HG03066 (cell line): ENCODE results near the gene RBP3.

Source experiments
- ATAC-seq: cut with Tn5 transposase; IDR thresholded peaks from one replicate; pipeline ENCODE4 v1.9.1; 2021; ENCODE audit warnings: low read depth; ENCODE audit not compliant: unreplicated experiment

The RBP3 gene

DNA sequence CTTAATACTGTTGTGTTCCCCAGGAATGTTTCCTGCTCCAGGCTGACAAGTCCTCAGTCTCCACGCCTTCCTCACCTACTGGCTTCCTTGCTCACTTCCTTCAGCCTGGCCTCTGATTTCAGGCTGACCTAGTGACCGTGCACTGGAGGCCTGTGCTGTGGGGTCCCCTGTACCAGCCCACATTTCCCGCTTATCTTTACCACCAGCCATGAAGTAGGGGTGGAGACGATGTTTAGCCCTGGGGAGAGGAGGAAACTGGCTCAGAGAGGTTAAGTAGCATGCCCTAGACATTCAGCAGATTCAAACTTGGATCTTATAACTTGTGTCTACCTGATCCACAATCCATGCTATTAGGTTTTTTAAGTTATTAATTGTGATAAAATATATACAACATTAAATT, 40.7 kb downstream of the RBP3 start:
- no peak for ATAC-seq

DNA sequence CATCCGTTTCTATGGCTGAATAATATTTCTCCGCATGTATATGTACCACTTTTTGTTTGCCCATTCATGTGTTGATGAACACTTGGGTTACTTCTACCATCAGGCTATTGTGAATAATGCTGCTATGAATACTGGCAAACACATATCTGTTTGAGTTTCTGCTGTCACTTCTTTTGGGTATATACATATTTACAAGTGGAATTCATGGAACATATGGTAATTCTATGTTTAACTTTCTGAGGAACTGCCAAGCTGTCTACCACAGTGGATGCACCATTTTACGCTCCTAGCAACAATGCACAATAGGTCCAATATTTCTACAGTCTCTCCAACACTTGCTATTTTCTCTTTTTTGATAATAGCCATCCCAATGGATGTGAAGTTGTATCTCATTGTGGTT, 41.5 kb downstream of the RBP3 start:
- ATAC-seq = no peak

DNA sequence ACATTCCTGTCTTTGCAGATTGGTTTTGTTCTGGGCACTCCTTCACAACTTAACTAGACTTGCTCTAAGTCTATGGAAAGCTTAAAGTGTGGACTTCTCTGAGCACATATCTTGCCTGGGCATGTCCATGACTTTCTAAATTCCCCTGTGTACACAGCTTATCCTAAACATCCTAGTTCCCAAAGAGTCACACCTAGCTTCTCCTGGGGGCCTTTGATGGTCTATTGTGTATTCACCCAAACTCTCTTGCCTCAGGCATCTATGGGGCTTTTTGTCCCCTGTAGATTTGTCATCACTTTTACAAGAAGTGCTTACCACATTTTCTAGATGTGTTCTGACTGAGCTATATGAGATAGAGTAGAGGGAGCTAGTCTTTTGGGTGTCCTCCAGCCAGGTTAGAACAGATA, 48.2 kb downstream of the RBP3 start:
- no peak for ATAC-seq

DNA sequence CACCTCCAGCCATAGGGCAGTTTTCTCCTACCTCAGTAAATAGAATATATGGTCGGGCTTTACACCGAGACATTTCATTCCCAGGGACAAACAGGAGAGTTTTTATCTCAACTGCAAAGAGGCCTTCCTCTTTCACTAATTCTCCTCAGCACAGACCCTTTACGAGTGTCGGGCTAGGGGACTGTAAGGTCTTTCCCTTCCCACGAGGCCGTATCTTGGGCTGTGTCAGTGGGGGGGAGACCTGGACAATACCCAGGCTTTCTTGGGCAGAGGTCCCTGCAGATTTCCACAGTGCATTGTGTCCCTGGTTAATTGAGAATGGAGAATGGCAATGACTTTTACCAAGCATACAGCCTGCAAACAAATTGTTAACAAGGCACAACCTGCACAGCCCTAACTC, 49.1 kb downstream of the RBP3 start:
- ATAC-seq = no peak

DNA sequence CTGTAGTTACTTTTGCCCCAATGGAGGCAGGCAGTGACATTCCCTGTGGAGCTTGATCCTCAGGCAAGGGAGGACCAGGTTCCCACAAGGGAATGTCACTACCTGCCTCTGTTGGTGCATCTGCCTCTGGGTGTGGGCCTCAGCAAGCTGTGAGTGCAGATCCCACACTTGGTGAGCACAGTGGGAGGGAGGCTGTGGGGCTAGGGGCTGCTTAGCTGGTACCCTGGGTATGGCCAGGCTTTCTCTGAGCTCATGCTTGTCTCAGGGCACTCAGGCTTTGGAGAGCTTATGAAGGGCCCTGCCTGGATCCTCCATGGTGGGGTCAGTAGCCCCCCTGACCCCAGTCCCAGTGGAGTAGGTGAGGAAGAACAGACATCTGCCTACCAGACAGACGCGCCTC, 52.1 kb downstream of the RBP3 start:
- ATAC-seq = no peak

DNA sequence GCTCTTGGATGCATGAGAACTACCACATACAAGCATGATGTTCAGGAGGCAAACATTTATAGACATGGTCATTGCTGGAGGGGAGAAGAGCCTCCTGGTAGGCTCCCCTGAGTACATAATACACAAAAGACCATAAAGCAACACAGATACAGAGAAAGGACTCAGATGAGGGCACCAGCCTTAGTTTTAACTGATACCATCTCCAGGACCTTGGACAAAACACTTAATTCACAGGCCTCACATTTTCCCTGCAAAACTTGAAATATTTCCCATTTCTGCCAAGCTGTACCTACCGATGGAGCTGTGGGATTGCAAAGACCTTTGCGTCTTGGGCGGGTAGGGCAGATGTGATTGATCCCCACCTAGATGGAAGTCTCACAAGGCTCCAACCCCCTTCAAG, 52.6 kb downstream of the RBP3 start:
- no peak for ATAC-seq

DNA sequence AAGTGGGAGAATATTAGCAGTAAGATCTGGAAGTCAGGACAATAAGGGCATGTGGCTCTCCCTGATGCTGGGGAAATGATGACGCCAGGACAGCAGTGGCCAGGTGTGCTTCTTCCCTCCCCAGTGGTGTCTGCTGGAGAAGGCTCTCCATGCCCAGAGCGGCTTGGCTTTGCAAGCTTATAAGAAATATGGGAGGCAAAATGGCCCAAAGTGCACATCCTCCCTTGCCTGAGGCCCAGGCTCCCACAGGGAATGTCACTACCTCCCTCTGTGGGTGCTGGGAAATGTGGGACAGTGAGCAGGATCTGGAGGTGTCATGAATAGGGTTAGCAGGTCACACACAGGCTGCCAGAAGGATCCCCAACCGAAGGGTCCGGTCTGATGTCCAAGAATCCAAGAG, 53.0 kb downstream of the RBP3 start:
- ATAC-seq = no peak

DNA sequence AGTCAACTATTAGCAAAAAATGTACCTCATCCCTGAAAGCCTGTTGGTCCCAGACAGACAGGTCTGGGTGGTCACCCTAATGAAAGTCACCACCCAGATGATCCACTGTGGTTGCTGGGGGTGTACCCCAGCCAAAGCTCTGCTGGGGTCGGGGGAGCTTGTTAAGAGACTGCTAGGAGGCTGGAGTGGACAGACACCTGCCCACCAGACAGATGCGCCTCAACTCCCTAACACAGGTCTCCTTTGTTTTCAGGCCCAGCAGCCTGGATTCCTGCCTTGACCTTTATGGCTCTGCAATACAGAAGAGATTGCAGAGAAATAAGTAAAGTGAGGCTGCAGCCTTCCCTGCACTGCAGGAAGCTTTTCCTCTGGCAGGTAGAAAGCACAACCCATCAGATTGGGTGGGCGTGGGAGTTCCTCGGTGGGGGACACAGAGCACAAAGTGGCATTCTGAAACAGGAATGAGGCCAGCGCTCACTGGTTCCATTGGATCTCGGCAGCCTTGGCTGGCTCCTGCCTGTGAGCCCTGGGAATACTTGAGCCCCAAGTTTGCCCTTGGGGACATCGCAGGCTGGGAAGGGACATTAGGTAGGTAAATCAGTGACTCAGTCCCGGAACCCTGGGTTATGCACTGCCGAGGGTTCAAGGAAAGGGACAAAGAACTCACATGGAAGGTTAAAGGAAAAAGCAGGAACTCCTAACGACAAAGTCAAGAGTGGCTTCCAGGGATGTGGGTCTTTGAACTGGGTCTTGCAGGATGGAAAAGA, 53.9 kb downstream of the RBP3 start:
- no peak for ATAC-seq

DNA sequence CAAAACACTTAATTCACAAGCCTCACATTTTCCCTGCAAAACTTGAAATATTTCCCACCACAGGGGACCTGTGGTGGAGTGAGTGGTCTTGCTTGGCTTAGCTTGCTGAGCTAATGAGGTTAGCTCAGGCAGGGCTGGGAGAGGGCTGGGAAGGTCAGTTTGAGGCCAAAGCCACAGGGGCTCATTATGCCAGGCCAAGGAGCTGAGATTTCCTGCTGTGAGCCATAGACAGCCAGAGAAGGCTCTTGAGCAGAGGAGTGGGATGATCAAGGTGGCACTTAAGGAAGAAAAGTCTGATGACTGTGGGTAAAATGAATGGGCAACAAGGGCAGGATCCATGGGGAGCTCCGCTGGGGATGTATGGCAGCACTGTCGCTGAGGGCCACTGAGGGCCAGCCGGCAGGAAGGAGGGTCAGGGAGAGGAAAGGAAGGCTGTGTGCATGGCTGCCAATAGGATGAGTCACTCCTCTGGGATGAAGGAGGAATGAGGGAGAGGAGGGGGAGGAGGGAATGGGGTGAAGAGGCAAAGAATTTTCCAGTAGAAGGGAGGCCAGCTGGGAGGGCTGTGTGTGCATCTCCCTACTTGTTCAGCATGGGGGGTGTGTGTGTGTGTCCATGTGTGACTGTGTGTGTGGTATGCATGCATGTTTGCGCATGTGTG, 54.6 kb downstream of the RBP3 start:
- no peak for ATAC-seq

DNA sequence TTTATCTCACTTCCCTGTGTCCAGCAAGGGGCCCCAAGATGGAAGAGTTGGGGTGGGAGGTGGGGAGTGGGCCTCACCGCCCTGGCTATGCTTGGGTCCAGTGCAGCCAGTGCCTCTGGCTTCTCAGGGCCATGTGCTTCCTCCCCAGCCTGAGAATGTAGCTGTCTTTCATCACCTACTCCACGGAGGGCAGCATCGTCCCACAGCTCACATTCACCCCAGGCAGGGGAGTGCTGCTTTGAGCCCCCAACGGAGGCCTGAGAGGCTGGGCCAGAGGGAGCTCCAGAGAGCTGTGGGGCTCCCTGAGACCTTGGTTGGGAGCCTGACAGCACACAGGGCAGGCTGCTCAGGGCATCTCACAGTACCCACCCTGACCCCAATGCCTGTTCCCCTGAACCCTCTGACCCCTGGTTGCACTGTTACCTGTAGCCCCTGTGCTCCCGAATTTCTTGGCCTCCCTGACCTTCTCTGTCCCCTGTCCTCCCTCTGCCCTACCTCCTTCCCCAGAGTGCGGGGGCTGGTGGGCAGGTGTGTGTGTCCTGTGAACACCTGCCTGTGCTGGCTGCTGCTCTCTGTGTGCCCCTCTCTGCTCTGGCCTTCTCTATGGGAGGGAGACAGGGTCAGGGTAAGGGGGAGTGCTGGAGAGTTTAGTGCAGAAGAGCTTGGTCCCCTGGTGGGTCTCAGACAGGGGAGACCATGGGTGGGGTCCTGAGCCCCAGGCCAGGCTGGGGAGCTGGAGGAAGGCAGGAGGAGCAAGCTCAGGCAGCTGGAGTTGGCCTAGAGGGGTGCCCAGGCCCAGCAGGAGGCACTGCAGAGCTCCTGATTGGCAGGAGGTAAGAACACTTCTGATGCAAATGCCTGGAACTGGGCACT, 55.5 kb downstream of the RBP3 start:
- ATAC-seq = no peak

DNA sequence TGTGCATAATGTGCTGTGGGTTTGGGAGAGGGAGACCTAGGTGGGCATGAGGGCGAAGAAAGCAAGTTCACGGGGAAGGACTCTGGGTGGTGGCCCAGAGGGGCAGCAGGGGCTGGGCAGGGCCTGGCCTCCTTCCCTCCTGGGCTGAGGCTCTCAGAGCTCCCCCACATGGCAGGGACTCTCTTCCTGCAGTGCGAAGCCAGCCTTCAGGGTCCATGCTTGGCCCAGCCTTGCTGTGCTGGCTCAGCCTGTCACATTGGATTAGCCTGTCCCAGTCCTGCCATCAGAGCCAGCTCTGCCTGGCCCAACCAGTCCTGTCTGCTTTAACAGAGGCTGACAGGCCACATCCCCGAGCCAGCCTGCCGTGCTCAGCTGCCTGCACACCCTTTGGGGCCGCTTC, 56.3 kb downstream of the RBP3 start:
- ATAC-seq = no peak

DNA sequence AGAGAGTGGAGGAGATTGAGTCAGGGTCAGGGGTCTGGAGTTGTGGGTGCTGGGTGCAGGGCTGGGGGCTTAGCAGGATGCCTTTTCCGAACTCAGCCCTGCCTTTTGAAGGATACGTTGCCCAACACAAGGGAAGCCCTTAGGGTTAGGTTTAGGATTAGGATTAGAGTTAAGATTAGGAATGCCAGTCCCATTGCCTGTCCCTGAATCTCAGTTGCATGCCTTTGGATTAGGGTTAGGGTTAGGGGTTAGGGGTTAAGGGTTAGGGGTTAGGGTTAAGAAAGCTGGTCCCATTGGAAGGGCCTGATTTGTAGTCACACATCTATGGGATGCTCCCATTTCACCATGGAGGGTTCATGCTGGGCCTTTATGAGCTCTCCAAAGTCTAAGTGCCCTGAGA, 56.8 kb downstream of the RBP3 start:
- no peak for ATAC-seq

DNA sequence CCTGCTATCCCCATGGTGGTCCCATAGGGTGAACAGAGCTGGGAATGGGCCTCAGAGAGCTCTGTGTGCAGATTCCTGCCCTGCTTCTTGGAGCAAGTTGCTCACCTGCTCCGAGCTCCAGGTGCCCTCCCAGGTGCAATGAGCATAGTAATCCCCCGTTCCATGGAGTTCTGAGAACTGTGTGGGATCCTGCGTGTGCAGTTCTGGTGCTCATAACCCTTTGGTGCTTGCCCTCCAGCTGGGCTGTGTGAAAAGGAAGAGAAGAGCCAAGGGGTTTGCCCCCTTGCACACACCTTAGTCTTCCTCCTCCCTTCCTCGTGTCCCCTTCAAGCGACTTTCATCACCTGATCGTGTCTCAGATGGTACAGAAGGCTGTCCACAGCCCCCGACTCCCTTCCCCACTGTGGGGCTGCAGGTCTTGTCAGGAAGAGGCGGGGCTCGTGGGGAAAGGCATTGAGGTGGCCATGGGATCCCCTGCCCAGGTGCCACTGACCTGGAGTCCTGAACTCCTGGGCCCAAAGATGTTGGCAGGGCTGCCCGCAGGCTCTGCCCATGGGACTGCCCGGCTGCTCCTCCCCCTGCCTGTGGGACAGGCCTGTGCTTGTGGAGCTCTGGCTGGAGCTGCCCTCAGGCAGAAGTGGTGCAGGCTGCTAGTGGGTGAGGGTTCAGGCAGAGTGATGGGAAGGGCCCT, 57.8 kb downstream of the RBP3 start:
- ATAC-seq = no peak

DNA sequence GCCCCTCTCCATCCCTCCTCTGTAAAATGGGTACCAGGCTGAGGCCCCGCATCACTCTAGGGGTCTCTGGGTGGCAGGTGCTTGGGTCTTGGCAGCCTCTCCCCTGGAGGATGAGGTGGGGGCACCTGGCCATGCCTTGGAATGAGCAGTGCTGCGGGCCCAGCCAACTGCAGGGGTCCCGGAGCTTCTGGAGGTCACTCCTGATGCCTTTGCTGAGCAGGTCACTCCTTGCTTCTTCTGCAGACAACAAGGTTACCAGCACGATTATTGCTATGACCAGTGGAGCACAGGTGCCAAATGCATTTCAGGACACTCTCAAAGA, 58.3 kb downstream of the RBP3 start:
- ATAC-seq = no peak

DNA sequence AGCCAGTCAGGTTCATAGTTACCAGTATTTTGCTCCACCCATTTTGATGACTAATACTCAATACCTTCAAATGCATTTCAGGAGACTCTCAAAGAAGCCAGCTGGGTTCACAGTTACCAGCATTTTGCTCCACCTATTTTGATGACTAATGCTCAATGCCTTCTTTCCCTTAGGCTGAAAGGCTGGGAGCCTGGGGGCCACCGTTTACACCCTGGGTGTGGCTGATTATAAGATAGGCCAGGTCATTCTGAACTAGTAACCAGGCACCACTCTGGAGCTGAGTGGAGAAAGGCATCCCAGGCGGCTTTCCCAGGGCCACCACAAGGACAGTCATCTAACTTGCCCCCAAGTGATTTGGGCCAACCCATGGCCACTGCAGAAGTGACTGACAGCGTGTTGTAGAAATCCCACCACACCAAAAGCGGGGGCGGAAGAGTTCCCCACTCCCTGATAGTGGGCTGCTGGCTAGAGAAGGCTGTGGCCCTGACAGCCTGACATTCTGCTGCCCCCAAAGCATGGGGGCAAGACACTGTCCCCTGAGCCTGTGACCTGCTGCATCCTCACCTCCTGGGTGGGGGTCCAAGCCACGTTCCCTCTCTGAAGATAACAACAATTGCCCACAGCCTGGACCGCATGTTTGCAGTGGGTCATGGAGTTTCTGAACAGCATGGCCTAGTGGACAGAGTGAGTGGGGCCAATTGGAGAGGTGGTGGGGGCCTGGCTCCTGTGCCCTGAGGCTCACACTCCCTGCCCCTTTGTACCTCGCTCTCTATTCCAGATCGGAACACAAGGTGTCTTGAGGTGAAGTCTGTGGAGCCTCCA, 58.9 kb downstream of the RBP3 start:
- no peak for ATAC-seq
